DOHH2 (cell line): ENCODE data around the gene SMARCD3.

ENCODE experiments used
- EZH2phosphoT487 ChIP-seq: fragments of 200-600 bp; sonication (generic); IDR thresholded peaks from 2 replicates; pipeline ENCODE4 v1.6.1; 2017; ENCODE audit warnings: borderline replicate concordance, mild to moderate bottlenecking, antibody characterized with exemption, low read length, moderate library complexity, mixed read lengths
- TF ChIP-seq, protein P1 (sequence below): fragments of 200-600 bp; sonication (generic); IDR thresholded peaks from one replicate; pipeline ENCODE4 v1.5.1; 2014; ENCODE audit warnings: antibody characterized with exemption, mild to moderate bottlenecking, low read depth, low read length; ENCODE audit not compliant: poor library complexity, severe bottlenecking

DNA sequence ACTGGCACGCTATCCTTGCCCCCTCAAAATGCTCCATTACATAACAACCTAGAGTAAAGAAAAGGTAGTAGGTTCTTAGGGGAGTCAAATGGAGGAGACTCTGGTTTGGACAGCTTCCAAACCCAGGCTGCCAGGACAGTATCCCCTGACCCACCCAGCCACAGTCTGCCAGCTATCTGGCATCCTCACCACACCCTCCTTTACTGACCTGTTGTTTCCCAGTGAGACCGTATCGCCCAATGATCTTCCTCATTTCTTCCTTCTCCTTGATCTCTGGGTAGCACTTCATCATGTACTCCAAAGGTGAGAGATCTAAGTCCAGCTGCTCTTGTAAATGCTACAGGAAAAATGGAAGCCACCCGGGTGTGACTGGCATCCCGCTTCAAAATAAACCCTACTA lies 33.1 kb downstream of the SMARCD3 start:
- TF ChIP-seq, protein P1, sequence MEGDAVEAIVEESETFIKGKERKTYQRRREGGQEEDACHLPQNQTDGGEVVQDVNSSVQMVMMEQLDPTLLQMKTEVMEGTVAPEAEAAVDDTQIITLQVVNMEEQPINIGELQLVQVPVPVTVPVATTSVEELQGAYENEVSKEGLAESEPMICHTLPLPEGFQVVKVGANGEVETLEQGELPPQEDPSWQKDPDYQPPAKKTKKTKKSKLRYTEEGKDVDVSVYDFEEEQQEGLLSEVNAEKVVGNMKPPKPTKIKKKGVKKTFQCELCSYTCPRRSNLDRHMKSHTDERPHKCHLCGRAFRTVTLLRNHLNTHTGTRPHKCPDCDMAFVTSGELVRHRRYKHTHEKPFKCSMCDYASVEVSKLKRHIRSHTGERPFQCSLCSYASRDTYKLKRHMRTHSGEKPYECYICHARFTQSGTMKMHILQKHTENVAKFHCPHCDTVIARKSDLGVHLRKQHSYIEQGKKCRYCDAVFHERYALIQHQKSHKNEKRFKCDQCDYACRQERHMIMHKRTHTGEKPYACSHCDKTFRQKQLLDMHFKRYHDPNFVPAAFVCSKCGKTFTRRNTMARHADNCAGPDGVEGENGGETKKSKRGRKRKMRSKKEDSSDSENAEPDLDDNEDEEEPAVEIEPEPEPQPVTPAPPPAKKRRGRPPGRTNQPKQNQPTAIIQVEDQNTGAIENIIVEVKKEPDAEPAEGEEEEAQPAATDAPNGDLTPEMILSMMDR: no peak
- TF ChIP-seq EZH2phosphoT487: no peak
